Stimulated activated CD4-positive, alpha-beta T cell treated with anti-CD3 and anti-CD28 coated beads, Interleukin-15, amount 100 ng/mL, for 1 hour (primary cell): Measurements from ENCODE around the gene COPZ2.
"Not testable (repeated sequence)": the region's sequence is repeated elsewhere in the genome, so short reads cannot be mapped to it uniquely, and the experiment has no call there.

Experiments
- DNase-seq, 2 donors: peaks; one replicate each; pipeline ENCODE4 v3.0.0-alpha.2; 2020; ENCODE audit warnings: low read depth in 1 of 2, low spot score in 1 of 2

The COPZ2 gene

DNA sequence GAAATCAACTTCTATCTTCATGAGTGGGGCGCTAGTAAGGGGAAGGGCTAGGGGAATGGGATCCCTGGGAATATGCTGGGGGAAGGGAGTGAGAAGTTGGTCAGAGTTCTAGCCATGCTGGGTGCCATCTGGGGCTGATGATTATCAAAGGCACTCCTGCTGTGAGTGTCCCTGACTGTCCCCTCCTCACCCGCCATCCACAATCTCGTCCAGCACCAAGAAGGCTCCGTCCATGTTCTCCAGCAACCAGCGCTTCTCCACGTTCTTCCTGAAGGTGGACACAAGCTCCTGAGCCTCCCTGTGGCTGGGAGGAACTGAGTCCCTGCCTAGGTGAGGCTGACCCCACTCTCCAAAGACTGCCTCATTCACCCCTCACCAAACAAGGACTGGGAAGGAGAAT is 5.6 kb downstream of the COPZ2 start:
- DNase-seq: no peak

- no peak for DNase-seq
Observed at GRCh38 chr17:48030531-48030930, 7.1 kb downstream of the COPZ2 start.

DNA sequence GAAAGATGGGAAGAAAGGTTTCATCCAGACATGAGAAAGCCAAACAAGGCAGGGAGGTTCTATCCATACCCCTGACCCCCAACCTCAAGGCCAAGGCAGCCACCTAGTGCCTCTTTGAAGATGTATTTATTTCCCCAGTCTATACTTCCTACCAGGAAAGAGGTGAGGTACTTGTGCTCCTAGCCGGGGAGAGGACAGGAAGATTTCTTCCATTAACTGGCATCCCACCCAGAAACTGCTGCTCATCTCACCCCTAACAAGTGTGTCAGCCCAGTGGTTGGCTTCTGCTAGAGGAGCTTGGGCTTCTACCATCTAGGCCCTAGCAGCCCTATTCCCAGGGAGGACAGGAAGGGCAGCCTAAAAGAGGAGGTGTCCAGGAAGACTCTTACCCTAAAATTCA is 8.9 kb downstream of the COPZ2 start:
- DNase-seq: no peak

- no peak for DNase-seq
Observed at GRCh38 chr17:48027322-48027981, 10.1 kb downstream of the COPZ2 start.

DNA sequence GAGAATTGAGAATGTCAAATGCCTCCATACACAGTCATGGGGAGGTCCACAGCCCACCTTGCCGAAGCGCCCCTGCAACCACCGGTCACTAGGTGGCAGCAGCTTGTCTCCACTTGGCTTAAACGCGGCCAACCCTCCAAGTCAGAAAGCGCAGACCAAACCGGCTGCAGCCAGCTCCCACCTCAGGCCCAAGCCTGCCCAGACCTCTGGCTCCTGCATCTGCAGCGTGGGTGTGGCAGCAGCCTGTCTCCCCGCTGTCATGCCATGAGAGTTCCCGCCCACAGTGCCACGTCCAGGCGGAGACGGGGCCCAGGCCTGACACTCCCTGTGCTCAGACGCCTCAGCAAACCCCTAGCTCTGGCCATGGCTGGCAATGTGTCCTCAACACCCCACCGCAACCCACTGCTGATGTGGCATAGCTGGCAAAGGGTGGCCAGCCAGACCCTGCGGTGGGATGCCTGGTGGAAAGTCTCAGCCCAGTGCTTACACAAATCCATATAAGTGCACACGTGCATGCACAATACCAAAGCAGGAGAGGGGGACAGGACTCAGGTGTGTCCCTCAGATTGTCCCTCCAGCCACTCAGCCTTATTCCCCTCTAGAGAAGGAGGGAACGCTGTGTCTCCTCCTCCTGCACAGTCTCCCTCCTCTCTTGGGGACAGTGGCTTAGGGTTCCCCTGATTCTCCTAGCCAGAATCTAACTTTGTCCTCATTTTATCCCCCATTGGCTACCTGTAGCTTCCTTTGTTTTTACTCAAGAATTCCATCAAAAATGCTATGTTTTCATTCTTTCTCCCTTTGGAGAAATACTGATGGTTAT is 10.9 kb downstream of the COPZ2 start:
- DNase-seq: peak in 1 of 2 donors; percentile 60

GRCh38 chr17:48025904-48026501 is 11.6 kb downstream of the COPZ2 start:
- DNase-seq: no peak

DNA sequence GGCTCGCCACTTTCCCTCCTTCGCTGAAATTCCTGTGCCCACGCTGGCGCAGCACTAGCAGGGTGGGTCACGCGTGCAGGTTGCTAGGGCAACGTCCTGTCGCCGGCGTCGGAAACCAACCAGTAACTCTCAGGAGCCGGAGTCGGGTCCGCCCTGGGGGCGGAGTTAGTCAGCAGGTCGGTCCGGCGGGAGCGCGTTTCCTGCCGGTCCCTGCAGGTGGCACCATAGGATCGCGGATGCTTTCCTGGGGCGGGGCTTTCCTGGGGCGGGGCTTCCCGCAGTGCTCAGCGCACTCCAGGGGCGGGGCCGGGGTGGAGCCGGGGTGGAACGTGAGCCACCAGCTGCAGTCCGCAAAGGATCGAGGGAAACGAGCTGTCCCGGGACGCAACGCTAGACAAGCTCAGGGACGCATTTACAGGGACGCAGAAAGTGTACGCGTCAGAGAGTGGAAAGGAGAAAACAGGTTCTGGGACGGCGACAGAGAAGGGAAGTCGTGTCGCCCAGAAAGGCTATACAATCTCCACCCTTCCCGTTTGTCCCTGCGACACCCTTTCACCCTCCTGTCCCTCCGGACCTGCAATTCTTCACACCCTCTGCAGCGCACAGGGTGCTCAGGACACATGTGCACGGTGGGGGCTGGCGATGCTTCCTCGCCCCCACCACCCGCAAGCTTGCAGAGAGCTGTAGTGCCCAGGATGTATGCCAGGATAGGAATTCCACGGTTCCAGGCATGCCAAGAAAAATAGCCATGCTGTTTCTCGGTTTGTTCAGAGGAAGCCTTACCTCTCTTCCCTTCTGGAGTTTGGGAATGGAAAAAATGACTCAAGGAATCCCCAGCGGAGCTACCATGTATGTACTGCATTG is 12.3 kb downstream of the COPZ2 start:
- peak; percentile 96 to 97 for DNase-seq

DNA sequence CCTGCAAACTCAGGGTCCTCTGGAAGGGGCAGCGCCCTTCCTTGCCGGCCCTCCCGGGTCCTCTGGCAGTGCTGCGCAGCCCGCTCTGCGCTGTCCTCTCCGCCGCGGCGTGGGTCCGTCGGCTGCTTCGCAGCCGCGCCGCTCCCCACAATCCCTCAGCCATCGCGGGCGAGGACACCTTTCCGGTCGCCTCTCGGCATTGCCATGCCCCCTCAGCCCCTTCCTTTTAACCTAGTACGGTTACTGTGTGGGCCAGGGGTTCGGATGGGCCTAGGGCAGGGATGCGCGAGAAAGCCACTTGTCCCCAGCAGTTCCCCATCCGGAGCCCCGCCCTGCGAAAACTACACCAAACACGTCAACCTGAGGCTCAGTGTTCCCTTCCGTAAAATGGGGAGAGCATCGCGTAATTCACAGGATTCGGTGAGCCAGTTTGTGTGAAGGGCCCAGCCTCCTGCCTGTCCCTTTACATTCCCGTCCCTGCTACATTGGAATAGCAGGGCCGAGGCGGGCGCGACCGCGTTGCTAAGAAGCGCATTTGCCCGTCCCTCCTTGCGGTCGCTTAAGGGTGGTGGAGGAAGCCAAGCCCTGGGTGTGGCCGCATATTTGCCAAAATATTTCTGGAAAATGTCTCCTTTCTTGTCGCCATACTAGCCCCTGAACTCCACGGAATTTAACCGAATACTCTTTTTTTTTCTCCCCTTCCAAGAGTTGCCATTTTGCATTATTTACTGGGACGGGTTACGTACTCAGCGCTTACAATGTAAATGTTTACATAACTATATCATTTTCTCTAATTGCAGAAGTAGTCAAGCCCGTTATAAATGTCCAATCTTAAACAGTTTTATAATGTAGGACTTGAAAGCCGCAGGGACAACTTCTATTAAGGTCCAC is 13.2 kb downstream of the COPZ2 start:
- no peak for DNase-seq

GRCh38 chr17:48023400-48024148 is 14.0 kb downstream of the COPZ2 start:
- no peak for DNase-seq

DNA sequence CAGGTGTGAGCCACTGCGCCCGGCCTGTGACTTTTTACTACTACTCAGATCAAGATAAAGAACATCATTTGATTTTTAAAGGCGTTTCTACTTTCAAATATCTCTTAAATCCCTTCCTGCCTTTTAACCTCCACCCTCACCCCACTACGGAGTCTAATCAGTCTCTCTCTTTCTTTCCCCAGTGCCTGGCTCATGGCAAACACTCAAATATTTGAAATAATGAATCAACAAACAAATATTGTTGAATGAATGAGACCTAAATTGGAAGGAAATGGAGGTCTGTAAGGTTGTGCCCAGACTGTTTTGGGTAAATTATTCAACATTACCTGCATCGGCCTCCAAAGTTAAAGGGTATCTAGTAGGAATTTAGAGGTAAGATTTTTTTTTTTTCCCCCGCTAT is 14.7 kb downstream of the COPZ2 start:
- DNase-seq: no peak

DNA sequence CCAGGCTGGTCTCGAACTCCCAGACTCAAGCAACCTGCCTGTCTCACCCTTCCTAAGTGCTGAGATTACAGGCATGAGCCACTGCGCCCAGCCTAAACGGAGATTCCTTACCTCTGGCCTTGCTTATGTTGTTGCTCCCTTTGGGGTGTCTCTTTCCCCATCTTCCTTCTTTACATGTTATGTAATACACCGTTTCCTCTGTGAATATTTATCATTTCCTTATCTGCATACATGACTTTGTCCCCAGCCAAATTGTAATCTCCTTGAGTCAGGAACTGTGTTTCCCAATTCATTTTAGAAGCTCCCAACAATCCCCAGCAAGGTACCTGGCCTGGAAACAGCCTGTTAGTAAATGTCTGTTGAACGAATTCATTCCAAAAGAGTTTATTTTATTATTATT is 15.7 kb downstream of the COPZ2 start:
- no peak for DNase-seq

DNA sequence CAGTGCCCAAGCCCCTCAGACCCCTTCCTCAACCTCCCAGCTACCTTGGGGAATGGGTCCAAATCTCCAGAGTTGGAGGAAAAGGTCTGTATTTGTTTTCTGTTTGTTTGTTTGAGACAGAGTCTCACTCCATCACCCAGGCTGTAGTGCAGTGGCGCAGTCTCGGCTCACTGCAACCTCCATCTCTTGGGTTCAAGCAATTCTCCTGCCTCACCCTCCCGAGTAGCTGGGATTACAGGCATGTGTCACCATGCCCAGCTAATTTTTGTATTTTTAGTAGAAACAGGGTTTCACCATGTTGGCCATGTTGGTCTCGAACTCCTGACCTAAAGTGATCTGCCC is 19.8 kb downstream of the COPZ2 start:
- not testable (repeated sequence) for DNase-seq

DNA sequence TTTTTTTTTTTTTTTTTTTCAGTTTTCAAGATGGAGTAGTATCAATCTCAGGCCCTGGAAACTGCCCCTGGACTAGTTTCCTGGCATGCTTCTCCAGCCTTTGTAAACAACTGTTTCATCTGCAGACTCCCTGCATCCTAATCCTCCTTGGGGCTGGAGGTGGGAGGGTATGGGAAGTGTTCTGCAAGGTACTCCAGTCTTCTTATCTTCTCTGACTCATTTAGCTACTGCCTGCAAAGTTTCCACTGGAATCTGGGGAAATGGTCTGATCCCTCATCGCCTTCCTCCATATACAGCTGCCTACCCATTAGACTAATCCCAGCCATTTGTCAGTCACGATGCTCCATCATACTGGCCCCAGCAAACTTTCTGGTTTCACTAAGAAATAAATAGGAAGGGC is 21.5 kb downstream of the COPZ2 start:
- DNase-seq: no peak

DNA sequence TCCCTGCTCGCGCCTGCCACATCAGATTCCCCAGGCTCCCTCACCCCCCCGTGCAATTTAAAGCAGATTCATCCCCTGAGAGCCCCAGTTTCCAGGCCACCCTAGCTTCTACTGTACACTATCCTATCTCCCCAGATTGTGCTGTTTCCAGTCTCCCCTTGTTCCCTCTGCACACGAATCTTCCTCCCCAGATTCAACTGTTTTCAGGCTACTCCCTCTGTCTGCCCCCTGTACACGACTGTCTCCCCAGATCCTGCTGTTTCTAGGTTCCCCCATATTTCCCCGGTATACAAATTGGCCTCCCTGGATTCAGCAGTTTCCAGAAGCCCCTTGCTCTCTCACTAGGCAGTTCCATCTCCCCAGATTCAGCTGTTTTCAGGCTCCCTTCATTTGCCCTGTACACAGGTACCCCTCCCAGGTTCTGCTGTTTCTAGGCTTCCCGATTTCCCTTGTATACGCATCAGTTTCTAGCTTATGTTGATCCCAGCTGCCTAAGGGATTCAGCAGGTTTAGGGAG is 22.9 kb downstream of the COPZ2 start:
- no peak for DNase-seq

- DNase-seq: no peak
Observed at GRCh38 chr17:48013876-48014594, 23.6 kb downstream of the COPZ2 start.

DNA sequence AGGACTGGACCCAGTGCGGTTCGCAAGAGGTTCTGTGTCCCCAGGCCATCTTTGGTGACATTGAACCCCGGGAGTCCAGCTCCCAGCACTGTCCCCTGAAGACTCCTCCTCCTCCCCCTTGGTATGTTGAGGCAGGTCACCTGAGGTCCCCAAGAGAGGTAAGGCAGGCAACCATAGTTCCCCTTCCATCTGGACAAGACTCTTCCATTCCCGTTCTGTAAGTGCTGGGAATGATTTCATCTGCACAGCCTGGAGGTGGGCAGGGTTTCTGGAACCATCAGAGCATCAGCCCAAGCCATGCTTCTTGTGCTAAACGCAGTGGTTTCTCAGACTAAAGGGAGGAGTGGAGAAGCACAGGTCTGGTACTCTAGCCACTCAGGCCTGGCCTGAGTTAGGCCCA is 24.9 kb downstream of the COPZ2 start:
- DNase-seq: no peak

DNA sequence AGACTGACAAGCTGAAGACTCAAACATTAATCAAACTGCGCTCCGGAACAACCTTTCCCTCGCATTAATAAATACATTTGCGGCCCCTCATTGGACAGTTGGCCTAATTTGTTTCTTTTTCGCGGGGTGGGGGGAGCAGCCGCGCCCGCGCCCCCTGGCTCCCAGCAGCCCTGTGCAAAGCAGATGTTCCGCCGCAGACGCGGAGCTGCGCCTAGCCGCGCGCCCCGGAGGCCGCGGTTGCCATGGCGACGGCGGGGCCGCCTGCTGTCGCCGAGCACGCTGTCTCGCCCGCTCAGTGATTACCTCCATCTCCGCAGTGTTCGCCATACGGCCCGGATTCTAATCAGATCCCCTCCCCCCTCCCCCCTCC is 25.5 kb downstream of the COPZ2 start:
- peak; percentile 29 to 44 for DNase-seq

DNA sequence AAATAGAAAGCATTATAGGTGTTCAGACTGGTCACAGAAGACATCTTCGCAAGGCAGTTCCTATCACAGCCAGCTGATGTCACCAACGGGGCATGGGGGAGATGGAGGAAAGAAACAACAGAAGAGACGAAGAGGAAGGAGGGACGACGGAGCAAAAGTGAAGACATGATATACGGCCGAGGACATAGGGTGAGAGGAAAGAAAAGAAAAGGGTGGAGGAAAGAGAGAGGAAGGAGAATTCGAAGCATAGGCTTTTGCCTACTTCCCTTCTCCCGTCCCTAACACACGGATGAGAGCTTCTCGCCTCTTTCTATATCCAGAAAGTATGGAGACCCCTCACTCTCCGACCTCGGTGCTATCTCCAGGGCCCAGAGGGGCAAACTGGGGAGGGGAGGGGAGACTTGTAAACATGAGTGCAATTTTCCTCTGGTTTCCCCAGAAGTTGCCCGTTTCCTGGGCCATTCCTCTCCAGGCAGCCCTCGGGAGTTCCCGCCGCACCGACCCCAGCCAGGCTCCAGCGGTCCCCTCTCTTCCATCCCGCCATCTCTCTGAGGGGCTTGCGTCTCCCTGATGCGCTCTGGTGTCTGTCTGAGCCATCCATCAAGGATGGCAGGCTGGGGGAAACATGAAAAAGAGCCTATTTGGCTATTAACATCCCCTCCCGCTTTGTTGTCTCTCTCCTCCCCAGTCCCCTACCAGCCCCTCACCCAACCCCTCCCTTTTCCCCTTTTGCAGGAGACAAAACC is 26.0 kb downstream of the COPZ2 start:
- no peak for DNase-seq
